MM.1S (cell line): Measurements from ENCODE around the gene PIP5K1C.

Source experiments
- CTCF ChIP-seq: fragments of 300-600 bp; sonication (generic); IDR thresholded peaks from 2 replicates; pipeline ENCODE4 v1.5.1; 2016; ENCODE audit warnings: antibody characterized with exemption, low read length, mixed read lengths
- EZH2 ChIP-seq: fragments of 300-600 bp; sonication (generic); optimal IDR thresholded peaks from 2 replicates; pipeline ENCODE3; 2017; ENCODE audit warnings: low read depth, mild to moderate bottlenecking, antibody characterized with exemption, low read length, mixed read lengths

DNA sequence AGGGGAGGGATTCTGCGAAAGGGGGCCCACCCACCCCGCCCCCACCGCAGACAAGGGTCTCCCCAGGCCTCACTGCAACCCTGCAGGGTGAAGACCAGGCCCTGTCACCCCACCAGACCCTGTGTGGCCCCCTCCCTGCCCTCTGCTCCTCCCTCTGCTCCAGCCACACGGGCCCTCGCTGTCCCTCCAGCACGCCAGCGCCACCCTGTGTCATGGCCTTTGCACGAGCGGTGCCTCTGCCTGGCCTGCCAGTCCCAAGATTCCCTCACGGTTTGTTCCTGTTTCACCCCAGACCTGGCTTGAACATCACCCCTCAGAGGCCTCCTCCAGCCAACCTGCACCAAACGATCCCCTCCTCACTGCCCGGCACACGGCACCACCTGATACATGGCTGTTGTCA lies 27.3 kb downstream of the PIP5K1C start:
- TF ChIP-seq CTCF (no peak), EZH2 (no peak)
